ENCODE measurements around the gene TRIM26. TPM values are rescaled to one million over a fixed set of nuclear protein-coding genes. Genes with fewer than 3 reads are reported as not detected.
"Not testable (repeated sequence)": the region's sequence is repeated elsewhere in the genome, so short reads cannot be mapped to it uniquely, and the experiment has no call there.

TRIM26 gene
- polyA plus RNA-seq, 1 donor: 58.2 TPM

DNA sequence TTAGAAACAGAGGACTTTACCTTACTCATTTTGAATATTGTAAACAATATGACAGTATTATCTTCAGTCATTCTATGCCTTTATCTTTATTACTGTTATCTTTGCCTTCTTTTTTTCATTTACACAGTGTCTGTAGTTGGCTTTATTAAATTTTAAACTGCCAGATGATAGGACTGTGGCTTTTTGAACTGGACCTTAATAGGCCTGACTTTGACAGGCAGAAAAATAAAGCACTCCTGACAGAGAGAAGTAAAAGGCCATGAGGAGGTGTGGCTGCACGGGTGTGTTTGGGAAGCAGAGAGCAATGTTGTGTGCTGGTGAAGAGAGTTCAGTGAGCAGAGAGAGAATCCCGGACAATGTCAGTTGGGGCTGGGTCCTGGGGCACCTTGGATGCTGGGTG is 69.4 kb downstream of the TRIM26 start:
- Histone ChIP-seq H3K27me3 (ENCODE audit: control insufficient read depth, insufficient read depth, low read length) (no peaks in the 10 kb centered on the region), H3K9me3 (ENCODE audit: control insufficient read depth, low read depth, low read length) (no peaks in the 10 kb centered on the region), H3K27ac (ENCODE audit: low read length) (peak overlapping the region; percentile 63), H3K4me1 (ENCODE audit: control insufficient read depth, insufficient read depth, low read length) (peaks cover 13% of the 10 kb centered on the region), H3K4me3 (ENCODE audit: low read length) (no peak overlapping the region), H3K36me3 (ENCODE audit: control insufficient read depth, insufficient read depth, low read length) (no peaks in the 10 kb centered on the region)
- peak; percentile 61 to 82 for DNase-seq
- WGBS (ENCODE audit: insufficient coverage, low lambda C conversion rate): no CpG with 5 or more reads among the region's 2 CpGs

DNA sequence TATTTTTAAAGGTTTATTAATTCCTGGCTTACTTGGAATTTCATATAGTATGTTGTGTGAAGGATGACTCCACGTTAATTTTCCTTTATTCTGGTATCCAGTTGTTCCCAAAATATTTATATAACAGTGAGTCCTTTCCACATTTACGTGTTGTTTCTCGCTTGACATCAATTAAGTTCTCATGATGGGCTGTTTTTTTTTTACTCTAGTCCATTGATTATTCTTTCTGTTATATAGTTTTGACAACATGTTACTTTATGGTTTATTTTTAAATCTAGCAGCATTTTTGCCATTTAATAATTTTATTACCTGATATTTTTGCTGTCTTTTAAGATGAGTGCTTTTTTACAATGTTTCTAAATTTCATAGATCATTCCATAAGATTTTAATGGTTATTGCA is 70.5 kb downstream of the TRIM26 start:
- Histone ChIP-seq H3K36me3 (ENCODE audit: control insufficient read depth, insufficient read depth, low read length) (no peaks in the 10 kb centered on the region), H3K9me3 (ENCODE audit: control insufficient read depth, low read depth, low read length) (no peaks in the 10 kb centered on the region), H3K4me3 (ENCODE audit: low read length) (no peak overlapping the region), H3K4me1 (ENCODE audit: control insufficient read depth, insufficient read depth, low read length) (peaks cover 15% of the 10 kb centered on the region), H3K27ac (ENCODE audit: low read length) (no peak overlapping the region), H3K27me3 (ENCODE audit: control insufficient read depth, insufficient read depth, low read length) (no peaks in the 10 kb centered on the region)
- WGBS (ENCODE audit: insufficient coverage, low lambda C conversion rate): 76% methylated on average over 3 of the region's 3 CpGs
- DNase-seq: no peak

DNA sequence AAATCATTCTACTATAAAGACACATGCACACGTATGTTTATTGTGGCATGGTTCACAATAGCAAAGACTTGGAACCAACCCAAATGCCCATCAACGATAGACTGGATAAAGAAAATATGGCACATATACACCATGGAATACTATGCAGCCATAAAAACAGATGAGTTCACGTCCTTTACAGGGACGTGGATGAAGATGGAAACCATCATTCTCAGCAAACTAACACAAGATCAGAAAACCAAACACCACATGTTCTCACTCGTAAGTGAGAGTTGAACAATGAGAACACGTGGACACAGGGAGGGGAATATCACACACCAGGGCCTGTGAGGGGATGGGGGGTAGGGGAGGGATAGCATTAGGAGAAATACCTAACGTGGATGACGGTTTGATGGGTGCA is 73.0 kb downstream of the TRIM26 start:
- H3K36me3 ChIP-seq (ENCODE audit: control insufficient read depth, insufficient read depth, low read length); H3K4me3 ChIP-seq (ENCODE audit: low read length); H3K27me3 ChIP-seq (ENCODE audit: control insufficient read depth, insufficient read depth, low read length); H3K27ac ChIP-seq (ENCODE audit: low read length); H3K9me3 ChIP-seq (ENCODE audit: control insufficient read depth, low read depth, low read length); DNase-seq: not testable (repeated sequence)
- 100% methylated on average over 1 of the region's 8 CpGs for WGBS (ENCODE audit: insufficient coverage, low lambda C conversion rate)
- H3K4me1 ChIP-seq (ENCODE audit: control insufficient read depth, insufficient read depth, low read length): peaks cover 31% of the 10 kb centered on the region

DNA sequence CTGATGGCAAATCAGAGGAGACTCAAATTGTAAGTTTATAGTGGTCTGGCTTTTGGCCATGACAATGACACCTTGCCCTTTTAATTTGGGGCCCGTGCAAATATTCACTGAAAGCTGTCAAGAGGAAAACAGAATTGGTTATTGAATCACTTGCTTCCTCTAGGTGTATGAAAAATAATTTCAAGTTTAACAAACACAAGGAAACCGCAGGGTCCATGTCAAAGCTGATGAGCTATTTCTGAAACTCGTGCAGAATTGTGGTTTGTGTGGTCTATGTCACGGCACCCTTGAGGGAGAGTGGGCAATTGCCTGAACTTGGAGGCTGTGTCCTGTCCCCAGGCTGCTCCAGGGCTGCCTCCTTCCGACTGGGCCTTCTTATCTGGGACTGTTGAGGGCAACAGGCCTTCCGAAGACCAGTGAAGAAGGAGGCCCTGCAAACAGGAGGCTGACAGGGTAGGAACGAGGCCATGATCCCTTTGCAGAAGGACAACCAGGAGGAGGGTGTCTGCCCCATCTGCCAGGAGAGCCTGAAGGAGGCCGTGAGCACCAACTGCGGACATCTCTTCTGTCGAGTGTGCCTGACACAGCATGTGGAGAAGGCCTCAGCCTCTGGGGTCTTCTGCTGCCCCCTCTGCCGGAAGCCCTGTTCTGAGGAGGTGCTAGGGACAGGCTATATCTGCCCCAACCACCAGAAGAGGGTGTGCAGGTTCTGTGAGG is 76.5 kb downstream of the TRIM26 start:
- 100% methylated on average over 1 of the region's 11 CpGs for WGBS (ENCODE audit: insufficient coverage, low lambda C conversion rate)
- peaks cover 33% of the 10 kb centered on the region for H3K4me1 ChIP-seq (ENCODE audit: control insufficient read depth, insufficient read depth, low read length)
- H3K4me3 ChIP-seq (ENCODE audit: low read length): no peak overlapping the region
- no peaks in the 10 kb centered on the region for H3K27me3 ChIP-seq (ENCODE audit: control insufficient read depth, insufficient read depth, low read length)
- peak overlapping the region; percentile 75 for H3K27ac ChIP-seq (ENCODE audit: low read length)
- no peak for DNase-seq
- H3K9me3 ChIP-seq (ENCODE audit: control insufficient read depth, low read depth, low read length): no peaks in the 10 kb centered on the region
- no peaks in the 10 kb centered on the region for H3K36me3 ChIP-seq (ENCODE audit: control insufficient read depth, insufficient read depth, low read length)

DNA sequence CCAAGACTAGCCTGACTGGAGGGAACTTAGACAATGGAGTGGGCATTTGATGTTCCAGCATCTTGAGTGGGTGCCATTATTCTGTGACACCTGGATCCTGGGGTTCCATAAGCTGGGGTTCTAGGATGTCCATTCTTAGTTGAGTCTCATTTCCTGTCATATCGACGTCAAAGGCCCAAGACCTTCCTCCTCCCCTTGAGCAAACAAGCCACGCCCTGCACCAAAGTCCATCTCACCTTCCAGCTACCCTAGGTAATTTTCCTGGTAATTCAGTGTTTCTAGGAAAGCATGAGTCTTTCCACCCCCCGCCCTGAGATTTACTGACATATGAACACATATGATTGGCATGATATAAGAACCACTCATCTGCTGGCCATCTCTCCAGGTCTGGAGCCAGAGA is 77.4 kb downstream of the TRIM26 start, which contains the start of gene TRIM40:
Gene TRIM40 (plus strand): TSS at position 384 of the 400 bp plus-strand sequence. CDS start 897 bp downstream, outside the sequence.
- no peaks in the 10 kb centered on the region for H3K27me3 ChIP-seq (ENCODE audit: control insufficient read depth, insufficient read depth, low read length)
- 14% methylated on average over 2 of the region's 4 CpGs for WGBS (ENCODE audit: insufficient coverage, low lambda C conversion rate)
- H3K4me3 ChIP-seq (ENCODE audit: low read length): no peak within 1 kb of the TSS
- H3K4me1 ChIP-seq (ENCODE audit: control insufficient read depth, insufficient read depth, low read length): peaks cover 36% of the 10 kb centered on the region
- H3K9me3 ChIP-seq (ENCODE audit: control insufficient read depth, low read depth, low read length): no peaks in the 10 kb centered on the region
- H3K36me3 ChIP-seq (ENCODE audit: control insufficient read depth, insufficient read depth, low read length): no peaks in the 10 kb centered on the region
- peak within 1 kb of the TSS; percentile 84 for H3K27ac ChIP-seq (ENCODE audit: low read length)
- DNase-seq: peak; percentile 93 to 97

DNA sequence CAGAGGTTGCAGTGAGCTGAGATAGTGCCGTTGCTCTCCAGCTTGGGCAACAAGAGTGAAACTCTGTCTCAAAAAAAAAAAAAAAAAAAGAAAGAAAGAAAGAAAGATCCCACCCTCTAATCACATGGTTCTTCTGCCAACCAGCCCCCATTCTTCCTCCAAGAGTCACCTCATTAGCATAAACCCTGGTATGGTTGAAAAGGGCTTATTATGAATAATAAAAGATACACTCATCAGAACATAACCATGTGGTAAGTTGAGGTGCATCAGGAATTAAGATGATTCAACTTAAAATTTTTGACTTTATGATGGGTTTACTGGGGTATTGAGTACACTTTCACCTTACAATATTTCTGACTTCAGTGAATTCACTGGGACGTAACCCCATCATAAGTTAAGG is 78.1 kb downstream of the TRIM26 start:
- no CpG with 5 or more reads among the region's 2 CpGs for WGBS (ENCODE audit: insufficient coverage, low lambda C conversion rate)
- peaks cover 42% of the 10 kb centered on the region for H3K4me1 ChIP-seq (ENCODE audit: control insufficient read depth, insufficient read depth, low read length)
- H3K36me3 ChIP-seq (ENCODE audit: control insufficient read depth, insufficient read depth, low read length): no peaks in the 10 kb centered on the region
- H3K9me3 ChIP-seq (ENCODE audit: control insufficient read depth, low read depth, low read length): no peaks in the 10 kb centered on the region
- H3K27ac ChIP-seq (ENCODE audit: low read length): peak overlapping the region; percentile 84
- no peaks in the 10 kb centered on the region for H3K27me3 ChIP-seq (ENCODE audit: control insufficient read depth, insufficient read depth, low read length)
- peak in 1 of 2 donors; percentile 5 for DNase-seq
- H3K4me3 ChIP-seq (ENCODE audit: low read length): no peak overlapping the region

Other genes with a start within 250 kb of the TRIM26 start
- gene POLR1H, start 152.1 kb downstream of the TRIM26 start, polyA plus RNA-seq: 45.1 TPM
- gene PPP1R11, start 146.2 kb downstream of the TRIM26 start, polyA plus RNA-seq: 65.3 TPM
- 0.75 TPM for gene RNF39, start 137.6 kb downstream of the TRIM26 start, polyA plus RNA-seq
- gene TRIM31, start 100.3 kb downstream of the TRIM26 start, polyA plus RNA-seq: 5.7 TPM
- 6.6 TPM for gene TRIM40, start 77.3 kb downstream of the TRIM26 start, polyA plus RNA-seq
- gene TRIM10, start 52.2 kb downstream of the TRIM26 start, polyA plus RNA-seq: 6.6 TPM
- 51.7 TPM for gene TRIM15, start 49.9 kb downstream of the TRIM26 start, polyA plus RNA-seq
- 10.9 TPM for gene TRIM39, start 113.5 kb upstream of the TRIM26 start, polyA plus RNA-seq
- gene RPP21, start 131.8 kb upstream of the TRIM26 start, polyA plus RNA-seq: 64.7 TPM

All from large intestine (tissue), 3 donors.